ENCODE data around the gene PDE3B.

- TF ChIP-seq CTCF (IDR thresholded peaks at IDR 0.05) (no peak), POLR2A (IDR thresholded peaks at IDR 0.05) (no peak)
Observed at GRCh38 chr11:14873632-14874031, 230.0 kb downstream of the PDE3B start.
